GM23338 (cell line): ENCODE data around the gene KDM4B. TPM values are rescaled to one million over a fixed set of nuclear protein-coding genes. Genes with fewer than 3 reads are reported as not detected.

Experiments used
- ATAC-seq: fragments of 200-7000 bp; cut with Tn5 transposase; 3 replicates; pipeline ENCODE4 v1.9.1; 2020
- DNase-seq: peaks from one replicate; pipeline ENCODE4 v3.0.0-alpha.2; 2015; ENCODE audit warnings: low spot score
- H2AFZ ChIP-seq: fragments of 200-600 bp; sonication (generic); 2 replicates; pipeline ENCODE4 v1.8.0; 2016; ENCODE audit warnings: antibody characterized with exemption, mild to moderate bottlenecking, moderate library complexity
- H3F3A ChIP-seq: fragments of 200-600 bp; sonication (generic); replicated peaks from 2 replicates; pipeline ENCODE4 v1.8.0; 2017; ENCODE audit warnings: antibody characterized with exemption, mixed run types, low read depth
- H3K27ac ChIP-seq: fragments of 200-600 bp; sonication (generic); 2 replicates; pipeline ENCODE4 v1.6.1; 2016; ENCODE audit warnings: low read depth
- H3K27me3 ChIP-seq: fragments of 200-600 bp; sonication (generic); 2 replicates; pipeline ENCODE4 v1.8.0; 2016; ENCODE audit warnings: mild to moderate bottlenecking, mixed run types, moderate library complexity; ENCODE audit not compliant: insufficient read depth
- H3K36me3 ChIP-seq: fragments of 200-600 bp; sonication (generic); 2 replicates; pipeline ENCODE4 v1.8.0; 2016; ENCODE audit warnings: mild to moderate bottlenecking; ENCODE audit not compliant: insufficient read depth
- H3K4me1 ChIP-seq: fragments of 200-600 bp; sonication (generic); 2 replicates; pipeline ENCODE4 v1.8.0; 2016; ENCODE audit warnings: mild to moderate bottlenecking, moderate library complexity; ENCODE audit not compliant: insufficient read depth
- H3K4me2 ChIP-seq: fragments of 200-600 bp; sonication (generic); 2 replicates; pipeline ENCODE4 v1.7.1; 2017; ENCODE audit warnings: mixed run types
- H3K4me3 ChIP-seq: fragments of 200-600 bp; sonication (generic); 2 replicates; pipeline ENCODE4 v1.6.1; 2016; ENCODE audit warnings: mixed run types
- H3K79me2 ChIP-seq: fragments of 200-600 bp; sonication (generic); replicated peaks from 2 replicates; pipeline ENCODE4 v1.8.0; 2017; ENCODE audit warnings: mild to moderate bottlenecking; ENCODE audit not compliant: insufficient read depth
- H3K9me2 ChIP-seq: fragments of 200-600 bp; sonication (generic); 2 replicates; pipeline ENCODE4 v1.8.0; 2017; ENCODE audit not compliant: insufficient read depth
- H4K20me1 ChIP-seq: fragments of 200-600 bp; sonication (generic); replicated peaks from 2 replicates; pipeline ENCODE4 v1.8.0; 2017; ENCODE audit warnings: mild to moderate bottlenecking; ENCODE audit not compliant: insufficient read depth
- H3K27ac Mint-ChIP-seq: 2 replicates; pipeline ENCODE4 v1.8.0; 2020; ENCODE audit warnings: inconsistent platforms, mild to moderate bottlenecking, moderate library complexity, mixed read lengths
- H3K27me3 Mint-ChIP-seq: 3 replicates; pipeline ENCODE4 v1.8.0; 2022; ENCODE audit warnings: low read depth, mild to moderate bottlenecking, moderate library complexity, mixed read lengths, inconsistent platforms; ENCODE audit not compliant: insufficient read depth, poor library complexity
- H3K36me3 Mint-ChIP-seq: 3 replicates; pipeline ENCODE4 v1.8.0; 2021; ENCODE audit warnings: low read depth, mild to moderate bottlenecking, inconsistent platforms, moderate library complexity, mixed read lengths
- H3K4me1 Mint-ChIP-seq: 3 replicates; pipeline ENCODE4 v1.8.0; 2020; ENCODE audit warnings: mild to moderate bottlenecking, inconsistent platforms, mixed read lengths
- H3K4me3 Mint-ChIP-seq: 3 replicates; pipeline ENCODE4 v1.8.0; 2021; ENCODE audit warnings: moderate library complexity, mild to moderate bottlenecking, inconsistent platforms, mixed read lengths
- H3K9me3 Mint-ChIP-seq: 3 replicates; pipeline ENCODE4 v1.8.0; 2020; ENCODE audit warnings: moderate library complexity, mild to moderate bottlenecking, inconsistent platforms, mixed read lengths
- CREB1 ChIP-seq: fragments of 250-450 bp; sonication (Bioruptor Pico); IDR thresholded peaks from 2 replicates; pipeline ENCODE4 v1.5.0; 2020; ENCODE audit warnings: low read depth, mild to moderate bottlenecking, moderate library complexity
- EZH2 ChIP-seq: fragments of 200-600 bp; sonication (generic); IDR thresholded peaks from one replicate; pipeline ENCODE4 v1.8.0; 2017; ENCODE audit warnings: antibody characterized with exemption, mild to moderate bottlenecking, low read depth; ENCODE audit not compliant: unreplicated experiment
- EZH2phosphoT487 ChIP-seq: fragments of 200-600 bp; sonication (generic); IDR thresholded peaks from one replicate; pipeline ENCODE4 v1.8.1; 2018; ENCODE audit warnings: antibody characterized with exemption; ENCODE audit not compliant: unreplicated experiment
- JUNB ChIP-seq: IDR thresholded peaks from one replicate; pipeline ENCODE4 v1.6.1; 2016; ENCODE audit warnings: antibody characterized with exemption; ENCODE audit not compliant: unreplicated experiment
- NANOG ChIP-seq: IDR thresholded peaks from 2 replicates; pipeline ENCODE4 v1.6.1; 2016; ENCODE audit warnings: antibody characterized with exemption, borderline replicate concordance
- POLR2AphosphoS5 ChIP-seq: IDR thresholded peaks from 2 replicates; pipeline ENCODE4 v1.6.1; 2016; ENCODE audit warnings: antibody characterized with exemption, low read depth
- STAT1 ChIP-seq: IDR thresholded peaks from one replicate; pipeline ENCODE4 v1.6.1; 2016; ENCODE audit warnings: antibody characterized with exemption; ENCODE audit not compliant: unreplicated experiment
- ZNF114 ChIP-seq: fragments of 250-450 bp; sonication (Bioruptor Pico); IDR thresholded peaks from 2 replicates; pipeline ENCODE4 v1.5.0; 2020; ENCODE audit warnings: mild to moderate bottlenecking, moderate library complexity
- ZNF331 ChIP-seq: fragments of 250-450 bp; sonication (Bioruptor Pico); IDR thresholded peaks from 2 replicates; pipeline ENCODE4 v1.5.0; 2020; ENCODE audit warnings: low read depth, mild to moderate bottlenecking, moderate library complexity
- ZNF462 ChIP-seq: fragments of 250-450 bp; sonication (Bioruptor Pico); IDR thresholded peaks from 2 replicates; pipeline ENCODE4 v1.5.0; 2020; ENCODE audit warnings: mild to moderate bottlenecking, moderate library complexity
- polyA plus RNA-seq: library from polyadenylated mRNA; unstranded; fragments of >200 nt; fragmentation: Nextera tagmentation; extraction: Ambion mirVana; gene quantifications from 2 replicates; pipeline ENCODE4 v1.2.1, GENCODE V29; 2016
- total RNA-seq: library from RNA; depleted of rRNA; stranded (reverse); fragments of >200 nt; shearing (Covaris generic); gene quantifications from 2 replicates; pipeline ENCODE4 v1.2.3, GENCODE V29; 2014
- TF ChIP-seq, protein P1 (sequence below): IDR thresholded peaks from one replicate; pipeline ENCODE4 v1.6.1; 2018; ENCODE audit warnings: antibody characterized with exemption; ENCODE audit not compliant: unreplicated experiment
- TF ChIP-seq, protein P2 (sequence below), 2 experiments: fragments of 200-600 bp in 1 of 2; sonication (generic) in 1 of 2; conservative IDR thresholded peaks; 2 replicates each; pipeline versions ENCODE4 v1.5.1 to v1.6.1; 2016 to 2017; ENCODE audit warnings: antibody characterized with exemption in 2 of 2, low read depth in 2 of 2, mild to moderate bottlenecking in 2 of 2, moderate library complexity in 1 of 2
- TF ChIP-seq, protein P3 (sequence below): IDR thresholded peaks from 2 replicates; pipeline ENCODE4 v1.6.1; 2016; ENCODE audit warnings: antibody characterized with exemption

KDM4B gene
- total and polyA plus RNA-seq, 2 experiments from 2014 or later = 9.1 to 27.6 TPM

DNA sequence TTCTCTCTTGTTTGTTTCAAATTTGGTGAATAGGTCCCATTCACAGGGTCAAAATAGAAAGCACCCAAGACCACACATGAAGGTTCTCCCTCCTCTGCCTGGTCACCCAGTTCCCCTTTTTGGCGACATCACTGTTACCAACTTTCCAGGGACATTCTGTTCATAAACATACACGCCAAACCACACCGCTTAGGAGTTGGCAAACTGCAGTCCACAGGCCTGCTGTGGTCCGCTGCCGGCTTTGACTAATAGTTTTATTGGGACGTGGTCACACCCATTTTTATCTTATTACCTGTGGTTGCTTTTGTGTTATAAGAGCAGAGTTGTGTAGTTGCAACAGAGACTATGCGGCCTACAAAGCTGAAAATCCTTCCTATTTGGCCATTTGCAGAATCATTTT is 35.4 kb upstream of the KDM4B start:
- Histone ChIP-seq H3K4me1 (no peaks in the 10 kb centered on the region), H4K20me1 (peaks cover 16% of the 10 kb centered on the region), H3K9me2 (no peaks in the 10 kb centered on the region), H3F3A (no peaks in the 10 kb centered on the region), H2AFZ (no peak overlapping the region), H3K79me2 (no peaks in the 10 kb centered on the region; the same call in 1 of the 2 replicates), H3K4me2 (no peak overlapping the region), H3K27ac (no peak overlapping the region), H3K27me3 (no peaks in the 10 kb centered on the region), H3K36me3 (peaks cover 11% of the 10 kb centered on the region; the same call in 1 of the 2 replicates), H3K4me3 (no peak overlapping the region)
- Mint-ChIP-seq H3K36me3 (peaks cover 69% of the 10 kb centered on the region), H3K4me1 (no peaks in the 10 kb centered on the region), H3K27me3 (peaks cover 11% of the 10 kb centered on the region), H3K4me3 (no peak overlapping the region), H3K9me3 (no peaks in the 10 kb centered on the region), H3K27ac (no peak overlapping the region)
- TF ChIP-seq JUNB = no peak
- TF ChIP-seq, protein P1, sequence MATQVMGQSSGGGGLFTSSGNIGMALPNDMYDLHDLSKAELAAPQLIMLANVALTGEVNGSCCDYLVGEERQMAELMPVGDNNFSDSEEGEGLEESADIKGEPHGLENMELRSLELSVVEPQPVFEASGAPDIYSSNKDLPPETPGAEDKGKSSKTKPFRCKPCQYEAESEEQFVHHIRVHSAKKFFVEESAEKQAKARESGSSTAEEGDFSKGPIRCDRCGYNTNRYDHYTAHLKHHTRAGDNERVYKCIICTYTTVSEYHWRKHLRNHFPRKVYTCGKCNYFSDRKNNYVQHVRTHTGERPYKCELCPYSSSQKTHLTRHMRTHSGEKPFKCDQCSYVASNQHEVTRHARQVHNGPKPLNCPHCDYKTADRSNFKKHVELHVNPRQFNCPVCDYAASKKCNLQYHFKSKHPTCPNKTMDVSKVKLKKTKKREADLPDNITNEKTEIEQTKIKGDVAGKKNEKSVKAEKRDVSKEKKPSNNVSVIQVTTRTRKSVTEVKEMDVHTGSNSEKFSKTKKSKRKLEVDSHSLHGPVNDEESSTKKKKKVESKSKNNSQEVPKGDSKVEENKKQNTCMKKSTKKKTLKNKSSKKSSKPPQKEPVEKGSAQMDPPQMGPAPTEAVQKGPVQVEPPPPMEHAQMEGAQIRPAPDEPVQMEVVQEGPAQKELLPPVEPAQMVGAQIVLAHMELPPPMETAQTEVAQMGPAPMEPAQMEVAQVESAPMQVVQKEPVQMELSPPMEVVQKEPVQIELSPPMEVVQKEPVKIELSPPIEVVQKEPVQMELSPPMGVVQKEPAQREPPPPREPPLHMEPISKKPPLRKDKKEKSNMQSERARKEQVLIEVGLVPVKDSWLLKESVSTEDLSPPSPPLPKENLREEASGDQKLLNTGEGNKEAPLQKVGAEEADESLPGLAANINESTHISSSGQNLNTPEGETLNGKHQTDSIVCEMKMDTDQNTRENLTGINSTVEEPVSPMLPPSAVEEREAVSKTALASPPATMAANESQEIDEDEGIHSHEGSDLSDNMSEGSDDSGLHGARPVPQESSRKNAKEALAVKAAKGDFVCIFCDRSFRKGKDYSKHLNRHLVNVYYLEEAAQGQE = no peak
- no peak for TF ChIP-seq STAT1
- TF ChIP-seq, protein P2, sequence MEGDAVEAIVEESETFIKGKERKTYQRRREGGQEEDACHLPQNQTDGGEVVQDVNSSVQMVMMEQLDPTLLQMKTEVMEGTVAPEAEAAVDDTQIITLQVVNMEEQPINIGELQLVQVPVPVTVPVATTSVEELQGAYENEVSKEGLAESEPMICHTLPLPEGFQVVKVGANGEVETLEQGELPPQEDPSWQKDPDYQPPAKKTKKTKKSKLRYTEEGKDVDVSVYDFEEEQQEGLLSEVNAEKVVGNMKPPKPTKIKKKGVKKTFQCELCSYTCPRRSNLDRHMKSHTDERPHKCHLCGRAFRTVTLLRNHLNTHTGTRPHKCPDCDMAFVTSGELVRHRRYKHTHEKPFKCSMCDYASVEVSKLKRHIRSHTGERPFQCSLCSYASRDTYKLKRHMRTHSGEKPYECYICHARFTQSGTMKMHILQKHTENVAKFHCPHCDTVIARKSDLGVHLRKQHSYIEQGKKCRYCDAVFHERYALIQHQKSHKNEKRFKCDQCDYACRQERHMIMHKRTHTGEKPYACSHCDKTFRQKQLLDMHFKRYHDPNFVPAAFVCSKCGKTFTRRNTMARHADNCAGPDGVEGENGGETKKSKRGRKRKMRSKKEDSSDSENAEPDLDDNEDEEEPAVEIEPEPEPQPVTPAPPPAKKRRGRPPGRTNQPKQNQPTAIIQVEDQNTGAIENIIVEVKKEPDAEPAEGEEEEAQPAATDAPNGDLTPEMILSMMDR (conservative IDR thresholded peaks at IDR 0.05; ENCODE audit: low read depth in 2 of 2) = no peak
- no peak for TF ChIP-seq ZNF331 (CRISPR knock-in tag)
- TF ChIP-seq EZH2phosphoT487 = no peak
- TF ChIP-seq NANOG = no peak
- TF ChIP-seq EZH2 = no peak
- TF ChIP-seq POLR2AphosphoS5 = no peak
- TF ChIP-seq ZNF462 (CRISPR knock-in tag) = no peak
- TF ChIP-seq, protein P3, sequence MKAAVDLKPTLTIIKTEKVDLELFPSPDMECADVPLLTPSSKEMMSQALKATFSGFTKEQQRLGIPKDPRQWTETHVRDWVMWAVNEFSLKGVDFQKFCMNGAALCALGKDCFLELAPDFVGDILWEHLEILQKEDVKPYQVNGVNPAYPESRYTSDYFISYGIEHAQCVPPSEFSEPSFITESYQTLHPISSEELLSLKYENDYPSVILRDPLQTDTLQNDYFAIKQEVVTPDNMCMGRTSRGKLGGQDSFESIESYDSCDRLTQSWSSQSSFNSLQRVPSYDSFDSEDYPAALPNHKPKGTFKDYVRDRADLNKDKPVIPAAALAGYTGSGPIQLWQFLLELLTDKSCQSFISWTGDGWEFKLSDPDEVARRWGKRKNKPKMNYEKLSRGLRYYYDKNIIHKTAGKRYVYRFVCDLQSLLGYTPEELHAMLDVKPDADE = no peak
- TF ChIP-seq ZNF114 (CRISPR knock-in tag) = no peak
- no peak for TF ChIP-seq CREB1 (CRISPR knock-in tag)
- DNase-seq = no peak
- no peak for ATAC-seq
